Measurements from ENCODE around the gene GPATCH2L.

GRCh38 chr14:76252471-76252870 is 100.7 kb downstream of the GPATCH2L start:
- TF ChIP-seq, protein P1, sequence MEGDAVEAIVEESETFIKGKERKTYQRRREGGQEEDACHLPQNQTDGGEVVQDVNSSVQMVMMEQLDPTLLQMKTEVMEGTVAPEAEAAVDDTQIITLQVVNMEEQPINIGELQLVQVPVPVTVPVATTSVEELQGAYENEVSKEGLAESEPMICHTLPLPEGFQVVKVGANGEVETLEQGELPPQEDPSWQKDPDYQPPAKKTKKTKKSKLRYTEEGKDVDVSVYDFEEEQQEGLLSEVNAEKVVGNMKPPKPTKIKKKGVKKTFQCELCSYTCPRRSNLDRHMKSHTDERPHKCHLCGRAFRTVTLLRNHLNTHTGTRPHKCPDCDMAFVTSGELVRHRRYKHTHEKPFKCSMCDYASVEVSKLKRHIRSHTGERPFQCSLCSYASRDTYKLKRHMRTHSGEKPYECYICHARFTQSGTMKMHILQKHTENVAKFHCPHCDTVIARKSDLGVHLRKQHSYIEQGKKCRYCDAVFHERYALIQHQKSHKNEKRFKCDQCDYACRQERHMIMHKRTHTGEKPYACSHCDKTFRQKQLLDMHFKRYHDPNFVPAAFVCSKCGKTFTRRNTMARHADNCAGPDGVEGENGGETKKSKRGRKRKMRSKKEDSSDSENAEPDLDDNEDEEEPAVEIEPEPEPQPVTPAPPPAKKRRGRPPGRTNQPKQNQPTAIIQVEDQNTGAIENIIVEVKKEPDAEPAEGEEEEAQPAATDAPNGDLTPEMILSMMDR (IDR thresholded peaks at IDR 0.05) = no peak
- TF ChIP-seq POLR2A (IDR thresholded peaks at IDR 0.05) = no peak

All from thyroid gland (tissue), 4 donors.